ENCODE data around the gene UCP3. TPM values are rescaled to one million over a fixed set of nuclear protein-coding genes. Genes with fewer than 3 reads are reported as not detected.

UCP3 gene
- total and polyA plus RNA-seq, 10 of the 15 experiments (the other 5 are each of a cell fraction or from before 2014, with no cell fraction given) = 0.02 to 1.9 (median 0.94) TPM

GRCh38 chr11:73980001-73980961 is 28.6 kb downstream of the UCP3 start (continued):
- TF ChIP-seq USF1 (IDR thresholded peaks at IDR 0.05; ENCODE audit: borderline replicate concordance, extremely low read length, insufficient read depth, low read depth, low read length) = no peak
- TF ChIP-seq ZSCAN29 (IDR thresholded peaks at IDR 0.05) = no peak
- TF ChIP-seq, protein P1, sequence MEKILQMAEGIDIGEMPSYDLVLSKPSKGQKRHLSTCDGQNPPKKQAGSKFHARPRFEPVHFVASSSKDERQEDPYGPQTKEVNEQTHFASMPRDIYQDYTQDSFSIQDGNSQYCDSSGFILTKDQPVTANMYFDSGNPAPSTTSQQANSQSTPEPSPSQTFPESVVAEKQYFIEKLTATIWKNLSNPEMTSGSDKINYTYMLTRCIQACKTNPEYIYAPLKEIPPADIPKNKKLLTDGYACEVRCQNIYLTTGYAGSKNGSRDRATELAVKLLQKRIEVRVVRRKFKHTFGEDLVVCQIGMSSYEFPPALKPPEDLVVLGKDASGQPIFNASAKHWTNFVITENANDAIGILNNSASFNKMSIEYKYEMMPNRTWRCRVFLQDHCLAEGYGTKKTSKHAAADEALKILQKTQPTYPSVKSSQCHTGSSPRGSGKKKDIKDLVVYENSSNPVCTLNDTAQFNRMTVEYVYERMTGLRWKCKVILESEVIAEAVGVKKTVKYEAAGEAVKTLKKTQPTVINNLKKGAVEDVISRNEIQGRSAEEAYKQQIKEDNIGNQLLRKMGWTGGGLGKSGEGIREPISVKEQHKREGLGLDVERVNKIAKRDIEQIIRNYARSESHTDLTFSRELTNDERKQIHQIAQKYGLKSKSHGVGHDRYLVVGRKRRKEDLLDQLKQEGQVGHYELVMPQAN (conservative IDR thresholded peaks at IDR 0.05) = peak; percentile 65
- TF ChIP-seq MTA2 (IDR thresholded peaks at IDR 0.05; ENCODE audit: low read depth) = 0 out of 2 replicates have a peak, but pooled peaks have one; percentile 22
- TF ChIP-seq BCLAF1 (IDR thresholded peaks at IDR 0.05) = no peak
- peak; percentile 49; the same call in 1 of the 2 replicates for TF ChIP-seq POLR2A (IDR thresholded peaks at IDR 0.05; ENCODE audit: low read depth, low read length)
- no peak for TF ChIP-seq POLR2AphosphoS2 (IDR thresholded peaks at IDR 0.05; ENCODE audit: low read depth, low read length)
- TF ChIP-seq, protein P2, sequence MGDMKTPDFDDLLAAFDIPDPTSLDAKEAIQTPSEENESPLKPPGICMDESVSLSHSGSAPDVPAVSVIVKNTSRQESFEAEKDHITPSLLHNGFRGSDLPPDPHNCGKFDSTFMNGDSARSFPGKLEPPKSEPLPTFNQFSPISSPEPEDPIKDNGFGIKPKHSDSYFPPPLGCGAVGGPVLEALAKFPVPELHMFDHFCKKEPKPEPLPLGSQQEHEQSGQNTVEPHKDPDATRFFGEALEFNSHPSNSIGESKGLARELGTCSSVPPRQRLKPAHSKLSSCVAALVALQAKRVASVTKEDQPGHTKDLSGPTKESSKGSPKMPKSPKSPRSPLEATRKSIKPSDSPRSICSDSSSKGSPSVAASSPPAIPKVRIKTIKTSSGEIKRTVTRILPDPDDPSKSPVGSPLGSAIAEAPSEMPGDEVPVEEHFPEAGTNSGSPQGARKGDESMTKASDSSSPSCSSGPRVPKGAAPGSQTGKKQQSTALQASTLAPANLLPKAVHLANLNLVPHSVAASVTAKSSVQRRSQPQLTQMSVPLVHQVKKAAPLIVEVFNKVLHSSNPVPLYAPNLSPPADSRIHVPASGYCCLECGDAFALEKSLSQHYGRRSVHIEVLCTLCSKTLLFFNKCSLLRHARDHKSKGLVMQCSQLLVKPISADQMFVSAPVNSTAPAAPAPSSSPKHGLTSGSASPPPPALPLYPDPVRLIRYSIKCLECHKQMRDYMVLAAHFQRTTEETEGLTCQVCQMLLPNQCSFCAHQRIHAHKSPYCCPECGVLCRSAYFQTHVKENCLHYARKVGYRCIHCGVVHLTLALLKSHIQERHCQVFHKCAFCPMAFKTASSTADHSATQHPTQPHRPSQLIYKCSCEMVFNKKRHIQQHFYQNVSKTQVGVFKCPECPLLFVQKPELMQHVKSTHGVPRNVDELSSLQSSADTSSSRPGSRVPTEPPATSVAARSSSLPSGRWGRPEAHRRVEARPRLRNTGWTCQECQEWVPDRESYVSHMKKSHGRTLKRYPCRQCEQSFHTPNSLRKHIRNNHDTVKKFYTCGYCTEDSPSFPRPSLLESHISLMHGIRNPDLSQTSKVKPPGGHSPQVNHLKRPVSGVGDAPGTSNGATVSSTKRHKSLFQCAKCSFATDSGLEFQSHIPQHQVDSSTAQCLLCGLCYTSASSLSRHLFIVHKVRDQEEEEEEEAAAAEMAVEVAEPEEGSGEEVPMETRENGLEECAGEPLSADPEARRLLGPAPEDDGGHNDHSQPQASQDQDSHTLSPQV (IDR thresholded peaks at IDR 0.05) = no peak
- no peak for TF ChIP-seq BCL3 (IDR thresholded peaks at IDR 0.05; ENCODE audit: borderline replicate concordance, insufficient read depth, low read depth, low read length, poor library complexity, severe bottlenecking)
- TF ChIP-seq JUND (IDR thresholded peaks at IDR 0.05; ENCODE audit: low read depth, low read length) = no peak
- TF ChIP-seq ZNF384 (IDR thresholded peaks at IDR 0.05; ENCODE audit: borderline replicate concordance, low read depth, low read length) = no peak
- TF ChIP-seq, protein P3, sequence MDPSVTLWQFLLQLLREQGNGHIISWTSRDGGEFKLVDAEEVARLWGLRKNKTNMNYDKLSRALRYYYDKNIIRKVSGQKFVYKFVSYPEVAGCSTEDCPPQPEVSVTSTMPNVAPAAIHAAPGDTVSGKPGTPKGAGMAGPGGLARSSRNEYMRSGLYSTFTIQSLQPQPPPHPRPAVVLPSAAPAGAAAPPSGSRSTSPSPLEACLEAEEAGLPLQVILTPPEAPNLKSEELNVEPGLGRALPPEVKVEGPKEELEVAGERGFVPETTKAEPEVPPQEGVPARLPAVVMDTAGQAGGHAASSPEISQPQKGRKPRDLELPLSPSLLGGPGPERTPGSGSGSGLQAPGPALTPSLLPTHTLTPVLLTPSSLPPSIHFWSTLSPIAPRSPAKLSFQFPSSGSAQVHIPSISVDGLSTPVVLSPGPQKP (IDR thresholded peaks at IDR 0.05; ENCODE audit: low read depth, low read length) = no peak
- TF ChIP-seq NR2F1 (conservative IDR thresholded peaks at IDR 0.05) = peak; percentile 70
- TF ChIP-seq KAT2A (conservative IDR thresholded peaks at IDR 0.05; ENCODE audit: control insufficient read depth, low read depth, low read length) = no peak

Data from GM12878 (cell line).